Fibroblast of mammary gland (primary cell): ENCODE data around the gene NT5C.

Source experiments
- DNase-seq: peaks from one replicate; pipeline ENCODE4 v3.0.0-alpha.2; 2010; ENCODE audit warnings: low read depth
- H3K4me3 ChIP-seq: 2 replicates; pipeline ENCODE4 v1.5.1; 2011; ENCODE audit warnings: low read depth, mild to moderate bottlenecking, low read length, moderate library complexity; ENCODE audit not compliant: control insufficient read depth
- TF ChIP-seq, protein P1 (sequence below): conservative IDR thresholded peaks from 2 replicates; pipeline ENCODE4 v1.5.1; 2011; ENCODE audit warnings: low read depth, low read length, inconsistent platforms; ENCODE audit not compliant: control insufficient read depth, insufficient read depth

The NT5C gene

DNA sequence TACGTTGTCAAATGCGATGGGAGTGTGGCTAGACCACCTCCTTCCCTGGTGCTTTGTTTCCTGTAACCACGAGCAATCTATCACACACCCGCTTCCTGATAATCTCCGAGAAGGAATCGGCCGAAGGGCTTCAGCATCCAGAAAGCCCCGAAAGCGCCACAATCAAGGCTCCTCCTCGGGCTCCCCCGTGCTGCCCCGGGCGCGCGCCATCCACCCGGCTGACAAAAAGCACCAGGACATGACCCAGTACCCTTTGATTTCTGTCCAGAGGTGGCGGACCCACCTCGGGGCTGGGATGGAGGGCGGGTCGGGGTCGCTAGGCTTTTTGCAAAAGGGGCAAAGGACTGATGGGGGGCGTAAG lies 22.5 kb downstream of the NT5C start:
- TF ChIP-seq, protein P1, sequence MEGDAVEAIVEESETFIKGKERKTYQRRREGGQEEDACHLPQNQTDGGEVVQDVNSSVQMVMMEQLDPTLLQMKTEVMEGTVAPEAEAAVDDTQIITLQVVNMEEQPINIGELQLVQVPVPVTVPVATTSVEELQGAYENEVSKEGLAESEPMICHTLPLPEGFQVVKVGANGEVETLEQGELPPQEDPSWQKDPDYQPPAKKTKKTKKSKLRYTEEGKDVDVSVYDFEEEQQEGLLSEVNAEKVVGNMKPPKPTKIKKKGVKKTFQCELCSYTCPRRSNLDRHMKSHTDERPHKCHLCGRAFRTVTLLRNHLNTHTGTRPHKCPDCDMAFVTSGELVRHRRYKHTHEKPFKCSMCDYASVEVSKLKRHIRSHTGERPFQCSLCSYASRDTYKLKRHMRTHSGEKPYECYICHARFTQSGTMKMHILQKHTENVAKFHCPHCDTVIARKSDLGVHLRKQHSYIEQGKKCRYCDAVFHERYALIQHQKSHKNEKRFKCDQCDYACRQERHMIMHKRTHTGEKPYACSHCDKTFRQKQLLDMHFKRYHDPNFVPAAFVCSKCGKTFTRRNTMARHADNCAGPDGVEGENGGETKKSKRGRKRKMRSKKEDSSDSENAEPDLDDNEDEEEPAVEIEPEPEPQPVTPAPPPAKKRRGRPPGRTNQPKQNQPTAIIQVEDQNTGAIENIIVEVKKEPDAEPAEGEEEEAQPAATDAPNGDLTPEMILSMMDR: no peak
- no peak for DNase-seq
- H3K4me3 ChIP-seq: peak overlapping the region; percentile 82

DNA sequence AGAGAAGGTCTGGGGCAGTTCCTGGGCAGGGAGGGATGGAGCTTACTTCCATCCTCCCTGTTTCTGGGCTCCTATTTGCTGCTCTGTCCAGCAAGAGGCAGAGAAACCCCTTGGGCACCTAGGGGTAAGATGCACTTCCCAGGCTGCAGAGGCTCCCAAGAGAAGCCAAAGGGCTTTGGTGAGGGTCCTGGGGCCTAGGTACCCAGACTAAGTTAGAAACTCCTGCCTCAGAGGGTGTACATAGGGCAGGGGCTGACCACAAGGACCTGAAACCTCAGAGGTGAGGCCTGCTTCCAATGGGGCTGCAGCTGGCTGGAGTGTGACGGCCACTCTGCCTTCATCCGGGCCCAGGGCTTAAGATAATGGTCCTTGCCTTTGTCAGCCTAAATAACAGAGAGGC lies 23.3 kb downstream of the NT5C start:
- no peak overlapping the region for H3K4me3 ChIP-seq
- no peak for DNase-seq
- TF ChIP-seq, protein P1: no peak

DNA sequence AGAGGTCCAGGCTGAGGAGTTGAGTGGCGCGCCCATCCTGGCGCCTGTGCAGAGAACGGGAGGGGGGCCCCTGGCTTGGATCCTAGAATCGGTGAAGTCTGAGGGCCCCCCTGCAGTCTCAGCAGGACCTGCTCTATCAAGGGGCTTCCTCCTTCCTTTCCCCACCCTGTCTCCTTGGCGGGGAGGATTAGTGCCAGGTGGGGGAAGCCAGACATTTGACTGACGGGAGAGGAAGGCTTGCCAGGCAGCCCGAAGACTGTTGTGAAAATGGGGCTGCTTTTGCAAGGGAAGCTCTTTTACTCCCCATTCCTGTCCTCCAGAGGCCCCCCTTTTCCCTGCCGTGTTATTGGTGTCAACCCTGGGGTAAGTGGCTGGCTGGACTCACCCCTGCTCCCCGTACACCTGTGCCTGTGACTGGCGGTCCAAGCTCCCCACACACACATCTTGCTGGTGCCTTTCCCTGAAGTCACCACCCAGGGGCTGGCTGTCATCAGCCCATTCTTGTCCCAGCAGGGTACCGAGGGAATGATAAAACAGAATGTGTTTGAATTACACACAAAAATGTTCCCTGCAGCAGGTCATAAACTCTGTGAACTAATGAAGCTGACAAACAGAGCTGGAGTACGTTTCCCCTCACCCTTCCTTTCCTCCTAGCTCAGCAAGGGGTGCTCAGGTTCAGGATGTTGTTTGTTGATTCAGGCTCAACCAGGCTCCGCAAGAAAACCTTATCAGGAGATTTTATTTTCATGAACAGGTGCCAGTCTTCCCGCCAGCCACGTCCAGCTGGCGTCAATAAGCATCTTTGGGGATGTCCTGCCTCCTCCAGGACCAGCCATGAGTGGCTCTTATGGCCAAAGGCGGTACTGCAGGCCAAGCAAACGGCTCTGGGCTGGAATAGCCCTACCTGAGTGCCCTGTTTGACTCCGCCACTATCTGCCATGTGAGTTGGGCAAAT lies 26.1 kb downstream of the NT5C start:
- TF ChIP-seq, protein P1: peak; percentile 72
- peak; percentile 34 for DNase-seq

DNA sequence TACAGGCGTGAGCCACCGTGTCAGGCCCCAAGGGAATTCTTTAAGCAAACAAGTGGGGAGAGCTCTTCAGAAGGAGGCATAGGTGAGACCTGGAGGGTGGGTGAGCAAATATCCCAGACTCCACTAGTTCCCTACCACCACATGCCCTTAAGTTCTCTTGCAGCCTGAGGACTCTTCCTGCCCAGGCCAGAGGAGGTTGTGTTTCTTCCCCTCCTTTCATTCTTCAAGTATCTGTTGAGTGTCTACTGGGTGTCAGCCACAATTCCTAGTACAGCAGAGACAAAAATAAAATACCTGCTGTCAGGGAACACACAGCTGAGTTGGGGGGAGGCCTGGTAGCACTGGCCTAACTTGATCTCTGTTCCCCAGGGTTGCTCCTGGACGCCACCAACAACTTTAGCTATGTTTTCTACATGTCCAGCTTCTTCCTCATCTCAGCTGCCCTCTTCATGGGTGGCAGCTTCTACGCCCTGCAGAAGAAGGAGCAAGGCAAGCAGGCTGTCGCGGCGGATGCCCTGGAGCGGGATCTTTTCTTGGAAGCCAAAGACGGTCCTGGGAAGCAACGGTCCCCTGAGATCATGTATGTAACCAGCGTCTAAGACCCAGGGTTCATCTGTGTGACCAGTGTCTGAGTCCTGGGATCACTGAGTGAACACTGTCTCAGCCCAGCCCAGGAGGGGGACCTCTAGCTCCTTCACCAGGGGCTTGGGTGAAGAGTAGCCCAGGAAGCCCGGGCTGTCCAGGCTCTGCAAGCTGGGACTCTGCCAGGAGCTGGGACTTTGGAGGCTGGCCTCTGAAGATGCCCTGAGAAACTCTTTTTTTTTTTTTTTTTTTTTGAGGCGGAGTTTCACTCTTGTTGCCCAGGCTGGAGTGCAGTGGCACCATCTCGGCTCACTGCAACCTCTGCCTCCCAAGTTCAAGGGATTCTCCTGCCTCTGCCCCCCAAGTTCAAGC lies 27.7 kb downstream of the NT5C start:
- TF ChIP-seq, protein P1: no peak
- H3K4me3 ChIP-seq: no peak overlapping the region
- DNase-seq: no peak

More for the DNA sequence above, 26.1 kb downstream of the NT5C start:
- H3K4me3 ChIP-seq: no peak overlapping the region

DNA sequence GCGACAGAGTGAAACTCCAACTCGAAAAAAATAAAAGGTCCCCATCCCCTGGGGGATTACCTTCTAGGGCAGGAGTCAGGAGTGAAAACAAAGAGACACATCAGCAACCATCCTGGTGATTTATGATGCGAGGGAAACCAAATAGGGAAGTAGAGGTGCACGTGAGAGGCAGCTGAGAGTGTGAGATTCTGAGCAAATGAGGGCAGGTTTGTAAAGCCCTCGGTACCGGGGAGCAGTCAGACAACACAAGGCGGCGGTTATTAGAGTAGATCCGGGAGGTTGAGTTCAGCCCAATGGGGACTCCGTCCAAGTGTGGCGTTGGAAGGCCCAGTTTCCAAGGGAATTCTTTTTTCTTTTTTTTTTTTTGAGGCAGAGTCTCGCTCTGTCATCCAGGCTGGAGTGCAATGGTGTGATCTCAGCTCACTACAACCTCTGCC lies 29.1 kb downstream of the NT5C start:
- DNase-seq: no peak
- no peak overlapping the region for H3K4me3 ChIP-seq
- TF ChIP-seq, protein P1: no peak

DNA sequence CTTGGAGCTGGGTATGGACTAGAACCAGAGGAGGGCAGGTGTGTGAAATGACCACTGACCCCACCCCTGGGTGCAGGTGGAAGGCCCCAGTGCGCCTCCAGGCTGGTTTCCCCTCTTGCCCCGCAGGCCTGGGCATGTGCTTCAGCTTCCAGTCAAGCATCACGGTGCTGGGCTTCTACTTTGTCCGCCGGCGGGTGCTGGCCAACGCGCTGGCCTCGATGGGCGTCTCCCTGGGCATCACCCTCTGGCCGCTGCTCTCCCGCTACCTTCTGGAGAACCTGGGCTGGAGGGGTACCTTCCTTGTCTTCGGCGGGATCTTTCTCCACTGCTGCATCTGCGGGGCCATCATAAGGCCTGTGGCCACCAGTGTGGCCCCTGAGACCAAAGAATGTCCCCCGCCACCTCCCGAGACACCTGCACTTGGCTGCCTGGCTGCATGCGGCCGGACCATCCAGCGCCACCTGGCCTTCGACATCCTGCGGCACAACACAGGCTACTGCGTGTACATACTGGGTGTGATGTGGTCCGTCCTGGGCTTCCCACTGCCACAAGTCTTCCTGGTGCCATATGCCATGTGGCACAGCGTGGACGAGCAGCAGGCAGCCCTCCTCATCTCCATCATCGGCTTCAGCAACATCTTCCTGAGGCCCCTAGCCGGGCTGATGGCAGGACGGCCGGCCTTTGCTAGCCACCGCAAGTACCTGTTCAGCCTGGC lies 31.5 kb downstream of the NT5C start:
- no peak for DNase-seq
- H3K4me3 ChIP-seq: no peak overlapping the region
- TF ChIP-seq, protein P1: no peak
